ENCODE measurements around the gene CPNE5.

DNA sequence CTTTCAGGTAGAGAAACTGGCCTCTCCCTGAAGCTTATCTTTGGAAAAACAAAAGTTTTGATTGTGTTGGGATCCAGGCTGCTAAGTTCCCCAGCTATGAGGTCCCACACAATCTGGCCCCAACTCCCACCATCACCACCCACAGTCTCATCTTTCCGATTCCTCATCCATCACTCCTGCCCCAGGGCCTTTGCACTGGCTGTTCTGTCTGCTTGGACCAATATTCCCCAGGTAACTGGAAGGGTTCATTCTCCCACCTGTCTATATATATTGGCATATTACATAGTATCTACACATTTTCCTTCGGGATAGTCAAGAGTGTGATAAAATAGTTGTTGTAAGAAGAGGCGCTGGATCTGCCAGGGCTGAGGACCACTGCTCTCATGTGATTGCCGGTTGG is 52.0 kb downstream of the CPNE5 start:
- TF ChIP-seq CTCF (IDR thresholded peaks at IDR 0.05; ENCODE audit: poor library complexity) (no peak), EZH2 (IDR thresholded peaks at IDR 0.05; ENCODE audit: borderline replicate concordance) (no peak)
